ENCODE measurements around the gene RUFY2. TPM values are rescaled to one million over a fixed set of nuclear protein-coding genes. Genes with fewer than 3 reads are reported as not detected.
A peak's percentile ranks its signal among the peaks of the same experiment; 100 is the strongest.

The RUFY2 gene
- total RNA-seq, 1 donor: 35.5 TPM

GRCh38 chr10:68334672-68335467 is 72.2 kb downstream of the RUFY2 start:
- Histone ChIP-seq H4K20me1 (ENCODE audit: insufficient read depth, low read length) (peaks cover 59% of the 10 kb centered on the region), H3K27me3 (ENCODE audit: insufficient read depth, low read length) (no peaks in the 10 kb centered on the region), H2AFZ (ENCODE audit: low read length) (no peak overlapping the region), H3K9me3 (ENCODE audit: low read depth, low read length) (no peaks in the 10 kb centered on the region), H3K4me3 (ENCODE audit: insufficient read depth, low read length) (peak overlapping the region; percentile 93), H3K4me1 (ENCODE audit: insufficient read depth, low read length) (peaks cover 44% of the 10 kb centered on the region), H3K79me2 (ENCODE audit: insufficient read depth, low read length) (peaks cover 89% of the 10 kb centered on the region), H3K36me3 (ENCODE audit: insufficient read depth, low read length) (peaks cover 29% of the 10 kb centered on the region), H3K27ac (ENCODE audit: low read depth, low read length) (peak overlapping the region; percentile 95), H3K4me2 (ENCODE audit: insufficient read depth, low read length) (peak overlapping the region; percentile 92)
- TF ChIP-seq CTCF (IDR thresholded peaks at IDR 0.05; ENCODE audit: extremely low read depth, low read depth, low read length): no peak
- no peak for DNase-seq (ENCODE audit: insufficient read length, low spot score, missing footprints)

GRCh38 chr10:68333440-68334431 is 73.3 kb downstream of the RUFY2 start:
- H3K79me2 ChIP-seq (ENCODE audit: insufficient read depth, low read length): peaks cover 78% of the 10 kb centered on the region
- H3K4me3 ChIP-seq (ENCODE audit: insufficient read depth, low read length): peak overlapping the region; percentile 93
- peak overlapping the region; percentile 92 for H3K4me2 ChIP-seq (ENCODE audit: insufficient read depth, low read length)
- peak overlapping the region; percentile 95 for H3K27ac ChIP-seq (ENCODE audit: low read depth, low read length)
- peaks cover 18% of the 10 kb centered on the region for H3K36me3 ChIP-seq (ENCODE audit: insufficient read depth, low read length)
- no peaks in the 10 kb centered on the region for H3K9me3 ChIP-seq (ENCODE audit: low read depth, low read length)
- no peak overlapping the region for H2AFZ ChIP-seq (ENCODE audit: low read length)
- TF ChIP-seq CTCF (IDR thresholded peaks at IDR 0.05; ENCODE audit: extremely low read depth, low read depth, low read length): no peak
- peaks cover 54% of the 10 kb centered on the region for H3K4me1 ChIP-seq (ENCODE audit: insufficient read depth, low read length)
- DNase-seq (ENCODE audit: insufficient read length, low spot score, missing footprints): no peak
- no peaks in the 10 kb centered on the region for H3K27me3 ChIP-seq (ENCODE audit: insufficient read depth, low read length)
- peaks cover 59% of the 10 kb centered on the region for H4K20me1 ChIP-seq (ENCODE audit: insufficient read depth, low read length)

GRCh38 chr10:68333058-68333395 is 74.0 kb downstream of the RUFY2 start:
- Histone ChIP-seq H3K79me2 (ENCODE audit: insufficient read depth, low read length) (peaks cover 71% of the 10 kb centered on the region), H4K20me1 (ENCODE audit: insufficient read depth, low read length) (peaks cover 54% of the 10 kb centered on the region), H2AFZ (ENCODE audit: low read length) (no peak overlapping the region), H3K9me3 (ENCODE audit: low read depth, low read length) (no peaks in the 10 kb centered on the region), H3K4me3 (ENCODE audit: insufficient read depth, low read length) (peak overlapping the region; percentile 93), H3K27ac (ENCODE audit: low read depth, low read length) (peak overlapping the region; percentile 95), H3K36me3 (ENCODE audit: insufficient read depth, low read length) (peaks cover 11% of the 10 kb centered on the region), H3K4me2 (ENCODE audit: insufficient read depth, low read length) (peak overlapping the region; percentile 92), H3K4me1 (ENCODE audit: insufficient read depth, low read length) (peaks cover 61% of the 10 kb centered on the region), H3K27me3 (ENCODE audit: insufficient read depth, low read length) (no peaks in the 10 kb centered on the region)
- TF ChIP-seq CTCF (IDR thresholded peaks at IDR 0.05; ENCODE audit: extremely low read depth, low read depth, low read length): no peak
- DNase-seq (ENCODE audit: insufficient read length, low spot score, missing footprints): no peak
